Measurements from ENCODE around the gene LGALS3BP.
"Not testable (repeated sequence)": the region's sequence is repeated elsewhere in the genome, so short reads cannot be mapped to it uniquely, and the experiment has no call there.

LGALS3BP gene

DNA sequence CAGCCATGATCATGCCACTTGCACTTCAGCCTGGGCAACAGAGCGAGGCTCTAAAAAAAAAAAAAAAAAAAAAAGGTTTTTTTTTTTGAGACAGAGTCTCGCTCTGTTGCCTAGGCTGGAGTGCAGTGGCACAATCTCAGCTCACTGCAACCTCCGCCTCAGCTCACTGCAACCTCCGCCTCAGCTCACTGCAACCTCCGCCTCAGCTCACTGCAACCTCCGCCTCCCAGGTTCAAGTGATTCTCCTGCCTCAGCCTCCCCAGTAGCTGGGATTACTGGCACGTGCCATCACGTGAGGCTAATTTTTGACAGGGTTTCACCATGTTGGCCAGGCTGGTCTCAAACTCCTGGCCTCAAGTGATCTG is 16.8 kb downstream of the LGALS3BP start:
- DNase-seq: not testable (repeated sequence)

DNA sequence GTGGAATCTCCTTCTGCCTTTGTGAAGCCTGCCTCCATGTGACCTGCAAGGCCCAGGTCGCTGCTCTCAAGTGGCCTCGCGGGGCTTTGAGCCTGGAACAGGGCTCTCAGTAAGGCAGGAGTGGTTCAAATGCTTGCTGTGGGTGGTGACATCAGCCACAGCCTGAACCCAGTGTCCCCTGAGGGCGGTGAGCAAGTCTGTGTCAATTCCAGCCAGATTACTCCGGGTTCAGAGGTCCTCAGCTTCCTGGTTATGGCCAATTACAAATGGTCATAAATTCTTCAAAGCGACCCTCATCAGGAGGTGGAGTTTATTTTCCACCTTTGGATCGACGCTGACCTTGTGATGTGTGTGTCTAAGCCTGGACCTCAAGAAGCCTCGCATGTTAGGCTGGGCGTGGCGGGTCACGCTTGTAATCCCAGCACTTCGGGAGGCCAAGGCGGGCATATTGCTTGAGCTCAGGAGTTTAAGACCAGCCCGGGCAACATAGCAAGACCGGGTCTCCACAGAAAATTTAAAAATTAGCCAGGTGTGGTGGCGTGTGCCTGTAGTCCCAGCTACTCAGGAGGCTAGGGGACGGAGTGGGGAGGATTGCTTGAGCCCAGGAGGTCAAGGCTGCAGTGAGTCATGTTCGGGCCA is 17.3 kb downstream of the LGALS3BP start:
- DNase-seq: no peak

DNA sequence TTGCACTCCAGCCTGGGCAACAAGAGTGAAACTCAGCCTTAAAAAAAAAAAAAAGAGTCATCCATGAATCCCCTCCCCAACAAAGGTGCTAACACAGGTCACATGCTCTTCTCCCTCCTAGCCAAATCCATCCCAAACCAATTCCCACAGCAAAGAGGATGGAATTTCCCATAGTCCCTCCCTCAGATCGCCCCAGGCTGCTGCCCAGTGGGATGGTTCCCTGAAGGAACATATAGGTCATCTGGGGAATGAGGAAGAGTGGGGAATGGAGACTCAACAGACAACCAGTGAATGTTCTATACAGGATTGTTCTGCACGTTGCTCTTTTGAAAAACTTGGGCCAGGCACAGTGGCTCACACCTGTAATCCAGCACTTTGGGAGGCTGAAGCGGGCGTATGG is 18.2 kb downstream of the LGALS3BP start:
- no peak for DNase-seq

DNA sequence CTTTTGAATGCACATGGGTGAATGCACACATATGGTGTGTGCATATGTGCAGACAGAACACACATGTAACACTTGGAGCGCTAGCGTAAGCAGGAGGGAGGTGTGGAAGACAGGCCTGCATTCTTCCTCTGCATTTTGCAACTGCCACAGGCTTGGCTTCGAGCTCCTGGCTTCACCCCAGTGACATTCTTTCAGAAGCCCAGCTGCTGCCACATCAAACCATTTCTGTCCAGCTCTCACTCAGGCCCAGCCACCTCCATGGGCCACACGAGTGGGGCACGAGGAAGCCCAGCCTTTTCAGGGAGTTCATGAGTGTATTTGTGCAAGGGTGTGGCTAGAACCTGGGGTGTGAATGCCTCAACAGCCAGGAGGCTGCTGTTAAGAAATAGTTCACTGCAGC is 18.8 kb downstream of the LGALS3BP start:
- DNase-seq: peak; percentile 50

DNA sequence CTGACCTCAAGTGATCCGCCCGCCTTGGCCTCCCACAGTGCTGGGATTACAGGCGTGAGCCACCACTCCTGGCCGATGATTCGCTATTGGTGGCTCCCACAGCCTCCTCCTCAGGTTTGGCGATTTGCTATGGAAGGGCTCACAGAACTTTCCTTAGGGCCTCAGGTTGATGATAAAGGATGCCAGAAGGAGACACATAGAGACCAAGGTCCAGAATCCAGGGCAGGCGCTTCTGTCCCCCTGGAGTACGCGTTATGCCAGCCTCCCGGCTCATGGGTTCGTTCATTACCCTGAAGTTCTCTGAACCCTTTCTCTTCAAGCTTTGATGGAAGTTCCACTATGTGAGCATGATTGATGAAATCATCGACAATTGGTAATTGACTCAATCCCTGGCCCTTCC is 19.9 kb downstream of the LGALS3BP start:
- DNase-seq: no peak

DNA sequence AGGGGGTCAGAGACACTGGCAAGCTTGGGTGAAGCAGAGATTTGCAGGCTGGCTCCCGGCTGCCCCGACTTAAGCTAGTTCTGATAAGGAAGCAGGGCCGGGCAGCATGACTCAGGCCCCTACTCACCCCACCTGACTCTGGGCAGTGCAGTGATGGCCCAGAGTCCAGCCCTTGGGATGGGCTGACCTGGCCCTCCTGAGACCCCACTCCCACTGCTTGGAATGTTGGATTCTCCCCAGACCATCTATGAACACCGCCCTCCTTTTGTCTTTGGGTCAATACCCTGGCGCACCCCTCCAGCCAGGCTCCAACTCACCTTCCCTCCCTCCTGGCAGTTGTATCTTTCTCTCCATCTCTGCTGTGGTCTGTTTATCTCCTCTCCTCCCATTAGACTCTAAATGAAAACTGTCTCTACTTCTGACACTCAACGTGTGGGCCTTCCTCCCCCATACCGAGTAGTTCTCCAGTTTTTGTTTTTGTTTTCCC is 21.0 kb downstream of the LGALS3BP start:
- DNase-seq: no peak

DNA sequence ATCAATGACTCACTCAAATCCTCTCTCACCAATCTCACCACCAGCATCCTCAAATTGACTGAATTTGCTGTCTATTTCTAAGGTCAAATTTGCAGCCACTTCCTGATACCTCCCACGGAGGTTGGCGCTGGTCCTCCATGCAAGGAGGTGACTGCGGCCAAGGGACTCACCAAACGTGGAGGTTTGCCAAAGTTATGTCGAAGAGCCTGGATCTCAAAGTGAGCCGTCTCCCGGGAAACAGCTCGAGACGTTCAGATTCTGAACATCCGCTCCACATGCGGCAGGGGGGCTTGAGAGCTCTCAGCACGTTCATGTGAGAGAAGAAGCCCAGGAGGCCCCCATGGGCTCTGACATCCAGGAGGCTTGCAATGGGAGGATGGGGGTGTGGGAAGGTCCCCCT is 22.6 kb downstream of the LGALS3BP start:
- DNase-seq: peak; percentile 89

DNA sequence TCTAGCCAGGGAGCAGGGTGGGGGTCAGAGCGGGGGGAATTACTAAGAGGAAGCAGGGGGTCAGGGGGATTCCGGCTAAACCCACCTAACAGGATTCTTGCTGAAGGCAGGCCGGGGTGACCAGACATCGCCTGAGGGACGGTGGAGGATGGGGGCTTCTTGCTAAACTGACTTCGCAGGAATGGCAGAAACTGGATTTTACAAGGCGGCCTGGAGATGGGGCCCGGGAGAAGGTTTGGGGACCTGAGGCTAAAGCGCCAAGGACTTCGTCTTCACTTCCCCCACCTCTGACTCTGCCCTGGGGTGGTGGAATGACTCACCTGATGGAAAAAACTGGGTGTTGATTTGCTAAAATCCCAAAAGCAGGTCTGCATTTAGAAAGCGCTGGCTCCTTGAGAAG is 23.5 kb downstream of the LGALS3BP start:
- DNase-seq: no peak

DNA sequence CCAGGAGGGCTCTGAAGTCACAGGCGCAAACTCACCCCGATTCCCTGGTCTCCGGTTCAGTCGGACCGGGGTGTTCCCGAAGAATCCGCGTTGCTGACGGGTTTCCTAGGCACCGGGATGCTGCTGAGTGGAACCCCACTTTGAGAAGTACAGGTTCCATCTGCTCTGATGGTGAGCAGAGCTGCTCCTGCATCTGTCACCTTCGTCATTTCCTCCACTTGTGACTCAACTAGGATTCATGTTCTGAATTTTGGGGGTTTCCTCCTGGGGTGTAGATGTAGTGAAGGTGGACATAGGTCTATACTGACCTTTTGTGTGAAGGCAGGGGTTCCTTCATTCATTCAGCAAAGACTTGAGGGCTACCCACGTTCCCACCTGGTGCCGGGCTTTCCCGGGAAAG is 25.0 kb downstream of the LGALS3BP start:
- DNase-seq: no peak

DNA sequence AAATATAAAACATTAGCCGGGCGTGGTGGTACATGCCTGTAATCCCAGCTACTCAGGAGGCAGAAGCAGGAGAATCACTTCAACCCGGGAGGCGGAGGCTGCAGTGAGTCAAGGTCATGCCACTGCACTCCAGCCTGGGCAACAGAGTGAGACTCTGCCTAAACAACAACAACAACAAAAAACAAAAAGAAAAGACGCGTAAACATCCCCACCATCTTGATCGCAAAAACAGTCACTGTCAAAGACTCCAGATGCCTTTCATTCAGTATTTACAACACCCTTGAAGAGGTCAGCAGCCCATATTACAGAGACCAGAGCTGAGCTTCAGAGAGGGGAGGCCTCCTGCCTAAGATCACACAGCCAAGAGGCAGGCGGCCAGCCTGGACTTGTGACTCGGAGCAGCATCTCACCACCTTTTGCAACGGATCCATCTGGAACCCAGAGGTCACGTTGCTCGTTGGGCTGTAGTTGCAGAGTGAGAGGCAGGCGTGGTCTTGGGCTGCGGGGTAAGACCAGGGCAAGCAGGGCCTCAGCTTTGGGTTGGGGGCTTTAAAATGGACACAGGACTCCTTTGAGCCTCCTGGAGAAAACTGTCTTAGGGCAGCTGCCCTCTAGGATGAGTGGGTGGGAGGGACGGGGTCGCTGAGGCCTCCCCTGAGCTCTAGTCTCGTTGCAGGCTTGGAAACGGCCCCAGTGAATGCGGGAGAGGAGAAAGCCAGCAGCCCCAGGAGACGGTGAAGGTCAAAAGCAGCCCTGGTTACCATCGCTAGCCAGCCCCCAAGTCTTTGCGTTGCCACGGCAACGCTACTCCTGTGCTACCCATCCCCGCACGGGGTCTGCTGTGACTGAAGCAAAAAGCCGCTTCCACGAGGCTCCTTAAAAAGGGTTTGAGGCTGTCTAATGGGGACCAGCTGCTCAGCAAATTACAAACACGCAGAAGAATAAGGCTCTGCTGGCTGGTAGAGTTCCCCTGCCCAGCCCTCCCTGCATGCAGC is 26.1 kb downstream of the LGALS3BP start:
- DNase-seq: peak; percentile 28

DNA sequence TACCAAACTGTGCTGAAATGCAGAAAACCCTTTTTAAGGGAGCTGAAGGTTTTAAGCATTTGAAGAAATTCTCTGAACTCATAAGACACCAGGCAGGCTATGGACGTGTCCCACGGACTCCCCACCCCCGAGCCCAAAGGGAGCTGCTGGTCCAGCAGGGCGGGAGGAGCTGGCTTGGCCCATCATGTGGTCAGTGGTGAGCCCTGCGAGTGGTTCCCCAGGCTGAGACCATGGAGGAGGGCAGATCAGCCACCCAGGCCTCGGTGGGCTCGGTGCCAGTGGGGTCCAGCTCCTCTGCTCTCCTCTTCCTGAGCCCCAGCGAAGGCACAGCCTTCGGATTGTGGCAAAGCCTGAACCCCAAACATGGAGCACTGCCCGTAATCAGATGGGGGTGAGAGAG is 27.0 kb downstream of the LGALS3BP start:
- no peak for DNase-seq

DNA sequence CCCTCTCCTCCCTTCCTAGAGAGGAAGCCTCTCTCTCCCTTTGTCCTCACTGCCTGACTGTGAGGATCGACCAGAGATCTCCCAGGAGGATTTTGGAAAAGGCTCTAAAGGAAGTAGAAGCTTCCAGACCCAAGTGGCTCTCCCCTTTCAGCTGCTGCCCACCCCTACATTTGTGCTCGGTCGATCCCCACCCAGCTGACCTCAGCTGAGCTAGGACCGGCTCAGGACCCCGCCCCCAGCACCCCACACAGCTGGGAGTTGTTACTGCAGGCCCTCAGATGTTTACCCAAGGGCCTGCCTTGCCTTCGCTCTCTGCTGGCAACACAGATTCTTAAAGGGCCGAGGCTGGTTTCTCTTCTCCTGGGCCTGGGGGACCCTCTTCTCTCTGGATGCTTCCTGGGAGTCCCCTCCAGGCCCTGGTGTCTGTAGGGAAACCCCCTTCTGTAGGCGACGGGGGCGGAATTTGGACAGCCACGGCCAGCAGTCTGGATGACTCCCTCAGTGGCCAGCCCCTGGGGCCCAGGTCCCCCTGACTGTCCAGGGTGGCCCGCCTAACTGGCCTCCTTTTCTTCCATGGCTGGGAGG is 27.7 kb downstream of the LGALS3BP start:
- peak; percentile 19 for DNase-seq

DNA sequence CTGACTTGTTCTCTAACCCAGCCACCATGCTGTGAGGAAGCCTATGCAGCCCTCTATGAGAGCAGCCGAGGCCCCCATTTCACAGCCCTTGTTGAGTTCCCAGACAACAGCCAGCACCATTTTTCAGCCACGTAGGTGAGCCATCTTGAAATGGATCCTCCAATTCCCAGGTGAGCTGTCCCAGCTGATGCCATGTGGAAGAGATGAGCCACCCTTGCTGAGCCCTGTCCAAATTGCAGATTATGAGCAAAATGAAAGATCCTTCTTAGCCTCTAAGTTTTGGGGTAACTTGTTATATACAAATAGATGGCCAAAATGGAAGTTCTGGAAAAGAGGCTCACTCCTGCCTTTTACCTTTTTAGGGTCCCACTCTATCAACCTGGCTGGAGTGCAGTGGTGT is 28.9 kb downstream of the LGALS3BP start:
- DNase-seq: no peak

DNA sequence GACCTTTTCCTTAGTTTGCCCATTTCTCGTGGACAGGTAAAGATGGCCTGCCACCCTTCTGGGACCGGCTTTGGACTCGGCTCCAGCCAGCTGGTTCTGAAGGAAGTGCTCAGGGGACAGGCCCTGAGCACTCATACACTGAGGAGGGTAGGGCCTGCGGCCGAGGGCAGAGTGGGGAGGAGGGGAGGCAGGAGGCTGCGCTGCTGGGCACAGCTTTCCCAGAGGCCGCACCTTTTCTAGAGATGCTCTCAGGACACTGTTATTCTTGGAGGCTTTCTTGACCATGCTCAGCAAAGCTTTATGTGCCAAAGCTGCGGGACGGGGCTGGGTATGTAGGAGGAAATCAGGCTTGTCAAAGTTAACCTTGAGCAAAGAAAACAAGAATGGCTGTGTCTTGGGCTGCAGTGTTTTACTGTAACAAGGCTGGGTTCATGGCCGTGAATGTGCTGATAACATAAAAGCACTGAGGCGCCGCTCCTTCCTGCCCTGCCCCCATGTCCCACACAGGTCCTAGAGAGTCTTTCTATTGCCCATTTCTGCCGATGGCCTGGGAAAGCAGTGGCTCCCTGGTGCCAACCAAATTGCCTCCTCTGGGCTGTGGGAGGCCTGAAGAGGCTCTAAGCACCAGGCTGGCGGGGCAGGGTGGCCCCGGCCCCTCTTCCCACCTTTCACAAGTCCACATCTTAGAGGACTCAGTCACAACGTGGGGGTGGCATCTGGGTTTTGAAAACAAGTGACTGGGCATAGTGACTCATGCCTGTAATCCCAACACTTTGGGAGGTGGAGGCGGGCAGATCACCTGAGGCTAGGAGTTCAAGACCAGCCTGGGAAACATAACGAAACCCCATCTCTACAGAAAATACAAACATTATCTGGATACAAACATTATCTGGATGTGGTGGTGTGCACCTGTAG is 32.2 kb downstream of the LGALS3BP start:
- no peak for DNase-seq

DNA sequence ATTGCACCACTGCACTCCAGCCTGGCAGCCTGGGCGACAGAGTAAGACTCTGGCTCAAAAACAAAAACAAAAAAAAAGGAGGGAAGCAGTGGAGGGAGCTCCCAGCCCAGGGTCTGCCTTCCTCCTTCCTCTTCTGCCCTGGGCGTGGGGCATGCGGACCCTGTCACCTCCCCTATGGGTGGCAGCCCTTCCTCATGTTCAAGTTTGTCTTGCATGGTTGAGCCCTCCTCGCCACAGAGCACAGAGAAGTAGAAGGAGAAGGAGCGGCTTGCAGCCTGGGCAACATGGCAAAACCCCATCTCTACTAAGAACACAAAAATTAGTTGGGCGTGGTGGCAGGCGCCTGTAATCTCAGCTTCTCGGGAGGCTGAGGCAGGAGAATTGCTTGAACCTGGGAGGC is 33.1 kb downstream of the LGALS3BP start:
- no peak for DNase-seq

DNA sequence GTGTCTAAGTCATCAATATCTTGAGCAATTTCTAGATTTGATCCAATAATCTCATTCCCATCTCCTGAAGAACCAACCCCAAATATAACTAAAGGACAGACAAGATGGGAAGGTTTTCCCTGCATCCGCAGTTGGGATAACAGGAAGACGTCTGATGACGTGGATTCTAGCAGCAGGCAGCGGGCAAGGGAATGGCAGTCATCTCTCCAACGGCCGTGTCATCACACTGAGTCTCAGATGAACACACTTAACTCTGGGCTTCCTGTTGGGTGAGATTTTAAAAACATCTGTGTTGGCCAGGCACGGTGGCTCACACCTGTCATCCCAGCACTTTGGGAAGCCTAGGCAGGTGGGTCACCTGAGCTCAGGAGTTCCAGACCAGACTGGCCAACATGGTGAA is 33.6 kb downstream of the LGALS3BP start:
- no peak for DNase-seq

DNA sequence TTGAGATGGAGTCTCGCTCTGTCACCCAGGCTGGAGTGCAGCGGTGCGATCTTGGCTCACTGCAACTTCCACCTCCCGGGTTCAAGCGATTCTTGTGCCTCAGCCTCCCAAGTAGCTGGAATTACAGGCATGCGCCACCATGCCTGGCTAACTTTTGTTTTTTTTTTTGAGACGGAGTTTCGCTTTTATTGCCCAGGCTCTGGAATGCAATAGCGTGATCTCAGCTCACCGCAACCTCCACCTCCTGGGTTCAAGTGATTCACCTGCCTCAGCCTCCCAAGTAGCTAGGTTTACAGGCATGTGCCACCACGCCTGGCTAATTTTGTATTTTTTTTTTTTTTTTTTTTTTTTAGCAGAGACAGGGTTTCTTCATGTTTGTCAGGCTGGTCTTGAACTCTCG is 34.3 kb downstream of the LGALS3BP start:
- not testable (repeated sequence) for DNase-seq

DNA sequence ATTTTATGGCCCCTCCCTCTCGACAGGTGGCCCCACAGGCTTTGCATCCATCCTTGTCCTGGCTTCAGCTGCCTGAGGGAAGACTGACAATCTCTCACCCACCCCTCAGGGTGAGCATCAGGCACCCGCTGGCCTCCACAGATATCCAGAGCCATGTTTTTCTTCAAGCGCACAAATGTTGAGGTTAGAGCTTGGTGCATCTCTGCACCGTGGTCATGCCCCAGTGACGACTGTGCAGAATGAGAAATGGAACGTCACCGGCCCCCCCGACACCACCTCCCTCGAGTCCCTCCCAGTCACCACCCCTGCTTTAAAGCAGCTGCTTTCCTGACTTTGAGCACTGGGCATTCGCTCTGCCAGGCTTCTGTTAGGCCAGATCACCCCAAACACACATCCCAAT is 34.8 kb downstream of the LGALS3BP start:
- no peak for DNase-seq

DNA sequence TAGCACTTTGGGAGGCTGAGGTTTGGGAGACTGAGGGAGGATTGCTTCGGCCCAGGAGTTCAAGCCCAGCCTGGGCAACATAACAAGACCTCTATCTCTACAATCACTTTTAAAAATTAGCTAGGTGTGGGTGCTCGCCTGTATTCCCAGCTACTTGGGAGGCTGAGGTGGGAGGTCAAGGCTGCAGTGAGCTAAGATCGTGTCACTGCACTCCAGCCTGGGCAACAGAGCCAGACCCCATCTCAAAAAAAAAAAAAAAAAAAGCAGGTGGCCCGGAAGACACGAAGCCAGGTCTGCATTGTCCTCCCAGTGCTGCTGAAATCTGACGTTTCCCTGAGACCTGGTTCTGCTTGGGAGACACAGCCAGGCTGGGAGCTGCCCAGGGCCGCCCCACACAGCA is 35.7 kb downstream of the LGALS3BP start:
- DNase-seq: no peak

DNA sequence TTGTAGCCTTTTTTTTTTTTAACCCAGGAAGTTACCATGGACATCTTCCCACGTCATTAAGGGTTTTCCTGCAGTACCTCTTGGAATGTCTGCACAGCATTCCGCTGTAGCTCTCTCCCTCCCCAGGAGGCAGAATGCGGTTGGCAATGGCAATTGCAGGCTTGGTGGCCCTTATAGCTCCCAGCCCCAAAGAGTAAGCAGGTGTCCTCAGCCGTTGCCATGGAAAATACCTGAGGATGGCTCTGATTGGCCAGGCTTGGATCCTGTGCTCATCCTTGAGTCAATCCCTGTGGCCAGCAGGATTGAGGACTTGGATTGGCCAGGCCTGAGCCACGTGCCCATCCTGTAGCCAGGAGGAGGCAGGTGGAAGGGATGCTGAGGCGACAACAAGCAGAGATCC is 39.0 kb downstream of the LGALS3BP start:
- DNase-seq: peak; percentile 75

DNA sequence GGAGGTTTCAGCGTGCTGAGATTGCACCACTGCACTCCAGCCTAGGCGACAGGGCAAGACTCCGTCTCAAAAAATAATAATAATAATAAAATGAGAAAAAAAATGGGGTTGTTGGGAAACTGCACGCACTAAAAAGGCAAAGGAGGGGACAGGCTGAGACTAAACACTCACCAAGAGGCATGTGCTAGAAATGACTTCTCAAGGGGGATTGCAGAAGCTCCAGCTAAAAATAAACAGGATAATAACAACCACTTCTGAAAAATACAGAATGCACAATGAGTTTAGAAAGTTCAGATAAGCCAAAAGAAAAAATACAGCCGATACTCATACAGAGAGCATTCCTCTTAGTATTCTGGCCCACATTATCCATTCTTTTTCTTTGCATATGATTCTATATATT is 39.5 kb downstream of the LGALS3BP start:
- DNase-seq: no peak

DNA sequence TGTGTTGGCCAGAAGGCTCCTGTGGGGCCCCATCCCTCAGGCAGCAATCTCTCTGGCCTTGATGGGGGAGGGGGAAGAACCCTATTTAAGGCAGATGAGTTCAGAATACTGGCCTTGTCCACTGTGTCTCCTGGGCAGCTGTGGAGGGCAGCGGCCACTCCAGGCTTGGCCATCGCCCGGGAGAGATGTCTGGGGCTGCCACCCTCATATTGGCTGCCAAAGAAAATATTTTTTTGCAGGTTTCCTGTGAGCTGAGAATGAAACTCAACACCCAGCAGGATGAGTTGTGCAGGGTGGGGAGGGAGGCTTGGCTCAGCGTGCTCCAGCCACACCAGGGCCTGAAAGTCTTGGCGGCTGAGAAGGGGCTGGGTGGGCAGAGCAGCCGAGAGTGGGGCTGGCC is 40.1 kb downstream of the LGALS3BP start:
- no peak for DNase-seq
